GM23338 (cell line): ENCODE data around the gene PRKAR1B. TPM values are rescaled to one million over a fixed set of nuclear protein-coding genes. Genes with fewer than 3 reads are reported as not detected.

Experiments
- ATAC-seq: fragments of 200-7000 bp; cut with Tn5 transposase; 3 replicates; pipeline ENCODE4 v1.9.1; 2020
- DNase-seq: peaks from one replicate; pipeline ENCODE4 v3.0.0-alpha.2; 2015; ENCODE audit warnings: low spot score
- H2AFZ ChIP-seq: fragments of 200-600 bp; sonication (generic); 2 replicates; pipeline ENCODE4 v1.8.0; 2016; ENCODE audit warnings: antibody characterized with exemption, mild to moderate bottlenecking, moderate library complexity
- H3F3A ChIP-seq: fragments of 200-600 bp; sonication (generic); replicated peaks from 2 replicates; pipeline ENCODE4 v1.8.0; 2017; ENCODE audit warnings: antibody characterized with exemption, mixed run types, low read depth
- H3K27ac ChIP-seq: fragments of 200-600 bp; sonication (generic); 2 replicates; pipeline ENCODE4 v1.6.1; 2016; ENCODE audit warnings: low read depth
- H3K27me3 ChIP-seq: fragments of 200-600 bp; sonication (generic); 2 replicates; pipeline ENCODE4 v1.8.0; 2016; ENCODE audit warnings: mild to moderate bottlenecking, mixed run types, moderate library complexity; ENCODE audit not compliant: insufficient read depth
- H3K36me3 ChIP-seq: fragments of 200-600 bp; sonication (generic); 2 replicates; pipeline ENCODE4 v1.8.0; 2016; ENCODE audit warnings: mild to moderate bottlenecking; ENCODE audit not compliant: insufficient read depth
- H3K4me1 ChIP-seq: fragments of 200-600 bp; sonication (generic); 2 replicates; pipeline ENCODE4 v1.8.0; 2016; ENCODE audit warnings: mild to moderate bottlenecking, moderate library complexity; ENCODE audit not compliant: insufficient read depth
- H3K4me2 ChIP-seq: fragments of 200-600 bp; sonication (generic); 2 replicates; pipeline ENCODE4 v1.7.1; 2017; ENCODE audit warnings: mixed run types
- H3K4me3 ChIP-seq: fragments of 200-600 bp; sonication (generic); 2 replicates; pipeline ENCODE4 v1.6.1; 2016; ENCODE audit warnings: mixed run types
- H3K79me2 ChIP-seq: fragments of 200-600 bp; sonication (generic); replicated peaks from 2 replicates; pipeline ENCODE4 v1.8.0; 2017; ENCODE audit warnings: mild to moderate bottlenecking; ENCODE audit not compliant: insufficient read depth
- H3K9me2 ChIP-seq: fragments of 200-600 bp; sonication (generic); 2 replicates; pipeline ENCODE4 v1.8.0; 2017; ENCODE audit not compliant: insufficient read depth
- H4K20me1 ChIP-seq: fragments of 200-600 bp; sonication (generic); replicated peaks from 2 replicates; pipeline ENCODE4 v1.8.0; 2017; ENCODE audit warnings: mild to moderate bottlenecking; ENCODE audit not compliant: insufficient read depth
- H3K27ac Mint-ChIP-seq: 2 replicates; pipeline ENCODE4 v1.8.0; 2020; ENCODE audit warnings: inconsistent platforms, mild to moderate bottlenecking, moderate library complexity, mixed read lengths
- H3K27me3 Mint-ChIP-seq: 3 replicates; pipeline ENCODE4 v1.8.0; 2022; ENCODE audit warnings: low read depth, mild to moderate bottlenecking, moderate library complexity, mixed read lengths, inconsistent platforms; ENCODE audit not compliant: insufficient read depth, poor library complexity
- H3K36me3 Mint-ChIP-seq: 3 replicates; pipeline ENCODE4 v1.8.0; 2021; ENCODE audit warnings: low read depth, mild to moderate bottlenecking, inconsistent platforms, moderate library complexity, mixed read lengths
- H3K4me1 Mint-ChIP-seq: 3 replicates; pipeline ENCODE4 v1.8.0; 2020; ENCODE audit warnings: mild to moderate bottlenecking, inconsistent platforms, mixed read lengths
- H3K4me3 Mint-ChIP-seq: 3 replicates; pipeline ENCODE4 v1.8.0; 2021; ENCODE audit warnings: moderate library complexity, mild to moderate bottlenecking, inconsistent platforms, mixed read lengths
- H3K9me3 Mint-ChIP-seq: 3 replicates; pipeline ENCODE4 v1.8.0; 2020; ENCODE audit warnings: moderate library complexity, mild to moderate bottlenecking, inconsistent platforms, mixed read lengths
- CREB1 ChIP-seq: fragments of 250-450 bp; sonication (Bioruptor Pico); IDR thresholded peaks from 2 replicates; pipeline ENCODE4 v1.5.0; 2020; ENCODE audit warnings: low read depth, mild to moderate bottlenecking, moderate library complexity
- EZH2 ChIP-seq: fragments of 200-600 bp; sonication (generic); IDR thresholded peaks from one replicate; pipeline ENCODE4 v1.8.0; 2017; ENCODE audit warnings: antibody characterized with exemption, mild to moderate bottlenecking, low read depth; ENCODE audit not compliant: unreplicated experiment
- EZH2phosphoT487 ChIP-seq: fragments of 200-600 bp; sonication (generic); IDR thresholded peaks from one replicate; pipeline ENCODE4 v1.8.1; 2018; ENCODE audit warnings: antibody characterized with exemption; ENCODE audit not compliant: unreplicated experiment
- JUNB ChIP-seq: IDR thresholded peaks from one replicate; pipeline ENCODE4 v1.6.1; 2016; ENCODE audit warnings: antibody characterized with exemption; ENCODE audit not compliant: unreplicated experiment
- NANOG ChIP-seq: IDR thresholded peaks from 2 replicates; pipeline ENCODE4 v1.6.1; 2016; ENCODE audit warnings: antibody characterized with exemption, borderline replicate concordance
- POLR2AphosphoS5 ChIP-seq: IDR thresholded peaks from 2 replicates; pipeline ENCODE4 v1.6.1; 2016; ENCODE audit warnings: antibody characterized with exemption, low read depth
- STAT1 ChIP-seq: IDR thresholded peaks from one replicate; pipeline ENCODE4 v1.6.1; 2016; ENCODE audit warnings: antibody characterized with exemption; ENCODE audit not compliant: unreplicated experiment
- ZNF114 ChIP-seq: fragments of 250-450 bp; sonication (Bioruptor Pico); IDR thresholded peaks from 2 replicates; pipeline ENCODE4 v1.5.0; 2020; ENCODE audit warnings: mild to moderate bottlenecking, moderate library complexity
- ZNF331 ChIP-seq: fragments of 250-450 bp; sonication (Bioruptor Pico); IDR thresholded peaks from 2 replicates; pipeline ENCODE4 v1.5.0; 2020; ENCODE audit warnings: low read depth, mild to moderate bottlenecking, moderate library complexity
- polyA plus RNA-seq: library from polyadenylated mRNA; unstranded; fragments of >200 nt; fragmentation: Nextera tagmentation; extraction: Ambion mirVana; gene quantifications from 2 replicates; pipeline ENCODE4 v1.2.1, GENCODE V29; 2016
- total RNA-seq: library from RNA; depleted of rRNA; stranded (reverse); fragments of >200 nt; shearing (Covaris generic); gene quantifications from 2 replicates; pipeline ENCODE4 v1.2.3, GENCODE V29; 2014
- TF ChIP-seq, protein P1 (sequence below): IDR thresholded peaks from one replicate; pipeline ENCODE4 v1.6.1; 2018; ENCODE audit warnings: antibody characterized with exemption; ENCODE audit not compliant: unreplicated experiment
- TF ChIP-seq, protein P2 (sequence below): IDR thresholded peaks from 2 replicates; pipeline ENCODE4 v1.6.1; 2016; ENCODE audit warnings: antibody characterized with exemption
- TF ChIP-seq, protein P3 (sequence below): fragments of 250-450 bp; sonication (Bioruptor Pico); IDR thresholded peaks from 2 replicates; pipeline ENCODE4 v1.5.0; 2020; ENCODE audit warnings: mild to moderate bottlenecking, moderate library complexity
- TF ChIP-seq, protein P4 (sequence below), 2 experiments: fragments of 200-600 bp in 1 of 2; sonication (generic) in 1 of 2; conservative IDR thresholded peaks; 2 replicates each; pipeline versions ENCODE4 v1.5.1 to v1.6.1; 2016 to 2017; ENCODE audit warnings: antibody characterized with exemption in 2 of 2, low read depth in 2 of 2, mild to moderate bottlenecking in 2 of 2, moderate library complexity in 1 of 2

Gene PRKAR1B
- total and polyA plus RNA-seq, 2 experiments from 2014 or later, result 35.7 to 36.7 TPM

DNA sequence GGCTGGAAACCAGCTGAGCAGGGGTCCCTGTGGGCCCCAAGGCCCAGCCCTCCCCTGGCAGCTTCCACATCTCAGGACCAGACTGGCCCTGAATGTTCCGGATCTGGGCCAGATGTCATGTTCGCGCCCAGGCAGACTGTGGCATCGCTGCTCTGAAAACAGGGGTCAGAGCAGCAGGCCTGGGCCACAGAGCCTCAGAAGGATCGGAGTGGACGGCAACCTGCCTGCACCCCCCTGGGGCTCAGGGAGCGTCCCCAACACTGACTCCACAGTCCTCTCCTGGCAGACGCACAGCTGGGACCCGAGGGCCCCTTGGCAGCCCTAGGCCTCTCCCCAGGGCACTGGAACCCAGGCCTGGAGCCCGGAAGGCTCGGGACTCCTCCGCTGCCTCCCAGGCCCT, 91.9 kb downstream of the PRKAR1B start:
- Histone ChIP-seq H3K4me3 (no peak overlapping the region), H3K4me2 (no peak overlapping the region), H3K9me2 (no peaks in the 10 kb centered on the region), H2AFZ (no peak overlapping the region), H3F3A (no peaks in the 10 kb centered on the region), H3K4me1 (no peaks in the 10 kb centered on the region), H3K27me3 (no peaks in the 10 kb centered on the region), H3K36me3 (no peaks in the 10 kb centered on the region), H3K27ac (no peak overlapping the region), H3K79me2 (peaks cover 28% of the 10 kb centered on the region), H4K20me1 (no peaks in the 10 kb centered on the region; the same call in 1 of the 2 replicates)
- H3K27me3 Mint-ChIP-seq, result peaks cover 13% of the 10 kb centered on the region
- no peaks in the 10 kb centered on the region for H3K9me3 Mint-ChIP-seq
- ATAC-seq (no peak), DNase-seq (no peak)
- H3K4me1 Mint-ChIP-seq, result no peaks in the 10 kb centered on the region
- no peak for TF ChIP-seq POLR2AphosphoS5
- no peak for TF ChIP-seq ZNF114
- TF ChIP-seq NANOG, result no peak
- TF ChIP-seq EZH2, result no peak
- no peak for TF ChIP-seq ZNF331
- TF ChIP-seq, protein P1, sequence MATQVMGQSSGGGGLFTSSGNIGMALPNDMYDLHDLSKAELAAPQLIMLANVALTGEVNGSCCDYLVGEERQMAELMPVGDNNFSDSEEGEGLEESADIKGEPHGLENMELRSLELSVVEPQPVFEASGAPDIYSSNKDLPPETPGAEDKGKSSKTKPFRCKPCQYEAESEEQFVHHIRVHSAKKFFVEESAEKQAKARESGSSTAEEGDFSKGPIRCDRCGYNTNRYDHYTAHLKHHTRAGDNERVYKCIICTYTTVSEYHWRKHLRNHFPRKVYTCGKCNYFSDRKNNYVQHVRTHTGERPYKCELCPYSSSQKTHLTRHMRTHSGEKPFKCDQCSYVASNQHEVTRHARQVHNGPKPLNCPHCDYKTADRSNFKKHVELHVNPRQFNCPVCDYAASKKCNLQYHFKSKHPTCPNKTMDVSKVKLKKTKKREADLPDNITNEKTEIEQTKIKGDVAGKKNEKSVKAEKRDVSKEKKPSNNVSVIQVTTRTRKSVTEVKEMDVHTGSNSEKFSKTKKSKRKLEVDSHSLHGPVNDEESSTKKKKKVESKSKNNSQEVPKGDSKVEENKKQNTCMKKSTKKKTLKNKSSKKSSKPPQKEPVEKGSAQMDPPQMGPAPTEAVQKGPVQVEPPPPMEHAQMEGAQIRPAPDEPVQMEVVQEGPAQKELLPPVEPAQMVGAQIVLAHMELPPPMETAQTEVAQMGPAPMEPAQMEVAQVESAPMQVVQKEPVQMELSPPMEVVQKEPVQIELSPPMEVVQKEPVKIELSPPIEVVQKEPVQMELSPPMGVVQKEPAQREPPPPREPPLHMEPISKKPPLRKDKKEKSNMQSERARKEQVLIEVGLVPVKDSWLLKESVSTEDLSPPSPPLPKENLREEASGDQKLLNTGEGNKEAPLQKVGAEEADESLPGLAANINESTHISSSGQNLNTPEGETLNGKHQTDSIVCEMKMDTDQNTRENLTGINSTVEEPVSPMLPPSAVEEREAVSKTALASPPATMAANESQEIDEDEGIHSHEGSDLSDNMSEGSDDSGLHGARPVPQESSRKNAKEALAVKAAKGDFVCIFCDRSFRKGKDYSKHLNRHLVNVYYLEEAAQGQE, result no peak
- TF ChIP-seq EZH2phosphoT487, result no peak
- no peak for TF ChIP-seq CREB1 (CRISPR knock-in tag)
- no peak for TF ChIP-seq STAT1
- TF ChIP-seq, protein P2, sequence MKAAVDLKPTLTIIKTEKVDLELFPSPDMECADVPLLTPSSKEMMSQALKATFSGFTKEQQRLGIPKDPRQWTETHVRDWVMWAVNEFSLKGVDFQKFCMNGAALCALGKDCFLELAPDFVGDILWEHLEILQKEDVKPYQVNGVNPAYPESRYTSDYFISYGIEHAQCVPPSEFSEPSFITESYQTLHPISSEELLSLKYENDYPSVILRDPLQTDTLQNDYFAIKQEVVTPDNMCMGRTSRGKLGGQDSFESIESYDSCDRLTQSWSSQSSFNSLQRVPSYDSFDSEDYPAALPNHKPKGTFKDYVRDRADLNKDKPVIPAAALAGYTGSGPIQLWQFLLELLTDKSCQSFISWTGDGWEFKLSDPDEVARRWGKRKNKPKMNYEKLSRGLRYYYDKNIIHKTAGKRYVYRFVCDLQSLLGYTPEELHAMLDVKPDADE, result no peak
- TF ChIP-seq, protein P3, sequence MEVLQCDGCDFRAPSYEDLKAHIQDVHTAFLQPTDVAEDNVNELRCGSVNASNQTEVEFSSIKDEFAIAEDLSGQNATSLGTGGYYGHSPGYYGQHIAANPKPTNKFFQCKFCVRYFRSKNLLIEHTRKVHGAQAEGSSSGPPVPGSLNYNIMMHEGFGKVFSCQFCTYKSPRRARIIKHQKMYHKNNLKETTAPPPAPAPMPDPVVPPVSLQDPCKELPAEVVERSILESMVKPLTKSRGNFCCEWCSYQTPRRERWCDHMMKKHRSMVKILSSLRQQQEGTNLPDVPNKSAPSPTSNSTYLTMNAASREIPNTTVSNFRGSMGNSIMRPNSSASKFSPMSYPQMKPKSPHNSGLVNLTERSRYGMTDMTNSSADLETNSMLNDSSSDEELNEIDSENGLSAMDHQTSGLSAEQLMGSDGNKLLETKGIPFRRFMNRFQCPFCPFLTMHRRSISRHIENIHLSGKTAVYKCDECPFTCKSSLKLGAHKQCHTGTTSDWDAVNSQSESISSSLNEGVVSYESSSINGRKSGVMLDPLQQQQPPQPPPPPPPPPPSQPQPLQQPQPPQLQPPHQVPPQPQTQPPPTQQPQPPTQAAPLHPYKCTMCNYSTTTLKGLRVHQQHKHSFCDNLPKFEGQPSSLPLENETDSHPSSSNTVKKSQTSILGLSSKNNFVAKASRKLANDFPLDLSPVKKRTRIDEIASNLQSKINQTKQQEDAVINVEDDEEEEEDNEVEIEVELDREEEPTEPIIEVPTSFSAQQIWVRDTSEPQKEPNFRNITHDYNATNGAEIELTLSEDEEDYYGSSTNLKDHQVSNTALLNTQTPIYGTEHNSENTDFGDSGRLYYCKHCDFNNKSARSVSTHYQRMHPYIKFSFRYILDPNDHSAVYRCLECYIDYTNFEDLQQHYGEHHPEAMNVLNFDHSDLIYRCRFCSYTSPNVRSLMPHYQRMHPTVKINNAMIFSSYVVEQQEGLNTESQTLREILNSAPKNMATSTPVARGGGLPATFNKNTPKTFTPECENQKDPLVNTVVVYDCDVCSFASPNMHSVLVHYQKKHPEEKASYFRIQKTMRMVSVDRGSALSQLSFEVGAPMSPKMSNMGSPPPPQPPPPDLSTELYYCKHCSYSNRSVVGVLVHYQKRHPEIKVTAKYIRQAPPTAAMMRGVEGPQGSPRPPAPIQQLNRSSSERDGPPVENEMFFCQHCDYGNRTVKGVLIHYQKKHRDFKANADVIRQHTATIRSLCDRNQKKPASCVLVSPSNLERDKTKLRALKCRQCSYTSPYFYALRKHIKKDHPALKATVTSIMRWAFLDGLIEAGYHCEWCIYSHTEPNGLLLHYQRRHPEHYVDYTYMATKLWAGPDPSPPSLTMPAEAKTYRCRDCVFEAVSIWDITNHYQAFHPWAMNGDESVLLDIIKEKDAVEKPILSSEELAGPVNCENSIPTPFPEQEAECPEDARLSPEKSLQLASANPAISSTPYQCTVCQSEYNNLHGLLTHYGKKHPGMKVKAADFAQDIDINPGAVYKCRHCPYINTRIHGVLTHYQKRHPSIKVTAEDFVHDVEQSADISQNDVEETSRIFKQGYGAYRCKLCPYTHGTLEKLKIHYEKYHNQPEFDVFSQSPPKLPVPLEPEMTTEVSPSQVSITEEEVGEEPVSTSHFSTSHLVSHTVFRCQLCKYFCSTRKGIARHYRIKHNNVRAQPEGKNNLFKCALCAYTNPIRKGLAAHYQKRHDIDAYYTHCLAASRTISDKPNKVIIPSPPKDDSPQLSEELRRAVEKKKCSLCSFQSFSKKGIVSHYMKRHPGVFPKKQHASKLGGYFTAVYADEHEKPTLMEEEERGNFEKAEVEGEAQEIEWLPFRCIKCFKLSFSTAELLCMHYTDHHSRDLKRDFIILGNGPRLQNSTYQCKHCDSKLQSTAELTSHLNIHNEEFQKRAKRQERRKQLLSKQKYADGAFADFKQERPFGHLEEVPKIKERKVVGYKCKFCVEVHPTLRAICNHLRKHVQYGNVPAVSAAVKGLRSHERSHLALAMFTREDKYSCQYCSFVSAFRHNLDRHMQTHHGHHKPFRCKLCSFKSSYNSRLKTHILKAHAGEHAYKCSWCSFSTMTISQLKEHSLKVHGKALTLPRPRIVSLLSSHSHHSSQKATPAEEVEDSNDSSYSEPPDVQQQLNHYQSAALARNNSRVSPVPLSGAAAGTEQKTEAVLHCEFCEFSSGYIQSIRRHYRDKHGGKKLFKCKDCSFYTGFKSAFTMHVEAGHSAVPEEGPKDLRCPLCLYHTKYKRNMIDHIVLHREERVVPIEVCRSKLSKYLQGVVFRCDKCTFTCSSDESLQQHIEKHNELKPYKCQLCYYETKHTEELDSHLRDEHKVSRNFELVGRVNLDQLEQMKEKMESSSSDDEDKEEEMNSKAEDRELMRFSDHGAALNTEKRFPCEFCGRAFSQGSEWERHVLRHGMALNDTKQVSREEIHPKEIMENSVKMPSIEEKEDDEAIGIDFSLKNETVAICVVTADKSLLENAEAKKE (CRISPR knock-in tag), result no peak
- no peak for TF ChIP-seq JUNB
- TF ChIP-seq, protein P4, sequence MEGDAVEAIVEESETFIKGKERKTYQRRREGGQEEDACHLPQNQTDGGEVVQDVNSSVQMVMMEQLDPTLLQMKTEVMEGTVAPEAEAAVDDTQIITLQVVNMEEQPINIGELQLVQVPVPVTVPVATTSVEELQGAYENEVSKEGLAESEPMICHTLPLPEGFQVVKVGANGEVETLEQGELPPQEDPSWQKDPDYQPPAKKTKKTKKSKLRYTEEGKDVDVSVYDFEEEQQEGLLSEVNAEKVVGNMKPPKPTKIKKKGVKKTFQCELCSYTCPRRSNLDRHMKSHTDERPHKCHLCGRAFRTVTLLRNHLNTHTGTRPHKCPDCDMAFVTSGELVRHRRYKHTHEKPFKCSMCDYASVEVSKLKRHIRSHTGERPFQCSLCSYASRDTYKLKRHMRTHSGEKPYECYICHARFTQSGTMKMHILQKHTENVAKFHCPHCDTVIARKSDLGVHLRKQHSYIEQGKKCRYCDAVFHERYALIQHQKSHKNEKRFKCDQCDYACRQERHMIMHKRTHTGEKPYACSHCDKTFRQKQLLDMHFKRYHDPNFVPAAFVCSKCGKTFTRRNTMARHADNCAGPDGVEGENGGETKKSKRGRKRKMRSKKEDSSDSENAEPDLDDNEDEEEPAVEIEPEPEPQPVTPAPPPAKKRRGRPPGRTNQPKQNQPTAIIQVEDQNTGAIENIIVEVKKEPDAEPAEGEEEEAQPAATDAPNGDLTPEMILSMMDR (conservative IDR thresholded peaks at IDR 0.05; ENCODE audit: low read depth in 2 of 2), result no peak
- H3K27ac Mint-ChIP-seq, result no peak overlapping the region
- no peak overlapping the region for H3K4me3 Mint-ChIP-seq
- H3K36me3 Mint-ChIP-seq, result peaks cover 4% of the 10 kb centered on the region; the same call in 2 of the 3 replicates
